Neural cell (in vitro differentiated cells): ENCODE measurements around the gene HTR5A.

Source experiments
- EZH2 ChIP-seq: fragments of 200-600, 300-800 bp; shearing (Covaris generic), sonication (generic); IDR thresholded peaks from 2 replicates; pipeline ENCODE4 v1.6.1; 2014; ENCODE audit warnings: antibody characterized with exemption, low read length, borderline replicate concordance, mild to moderate bottlenecking; ENCODE audit not compliant: insufficient read depth, poor library complexity, severe bottlenecking
- MXI1 ChIP-seq: fragments of 450-650 bp; conservative IDR thresholded peaks from 2 replicates; pipeline ENCODE4 v1.6.1; 2014; ENCODE audit warnings: antibody characterized with exemption, mild to moderate bottlenecking; ENCODE audit not compliant: poor library complexity, severe bottlenecking
- POLR2AphosphoS5 ChIP-seq: IDR thresholded peaks from 2 replicates; pipeline ENCODE4 v1.6.1; 2012
- RAD21 ChIP-seq: fragments of 450-650 bp; conservative IDR thresholded peaks from 2 replicates; pipeline ENCODE4 v1.6.1; 2014; ENCODE audit warnings: antibody characterized with exemption, mild to moderate bottlenecking, moderate library complexity
- SMC3 ChIP-seq: fragments of 450-650 bp; conservative IDR thresholded peaks from 2 replicates; pipeline ENCODE4 v1.6.1; 2014; ENCODE audit warnings: antibody characterized with exemption, mild to moderate bottlenecking, moderate library complexity; ENCODE audit not compliant: poor library complexity
- TAF1 ChIP-seq: IDR thresholded peaks from 2 replicates; pipeline ENCODE4 v1.6.1; 2012; ENCODE audit warnings: low read depth
- TF ChIP-seq, protein P1 (sequence below): fragments of 450-650 bp; IDR thresholded peaks from 2 replicates; pipeline ENCODE4 v1.5.1; 2014; ENCODE audit warnings: antibody characterized with exemption, mild to moderate bottlenecking, moderate library complexity; ENCODE audit not compliant: poor library complexity, severe bottlenecking
- TF ChIP-seq, protein P2 (sequence below): IDR thresholded peaks from 2 replicates; pipeline ENCODE4 v1.6.1; 2012; ENCODE audit warnings: borderline replicate concordance

DNA sequence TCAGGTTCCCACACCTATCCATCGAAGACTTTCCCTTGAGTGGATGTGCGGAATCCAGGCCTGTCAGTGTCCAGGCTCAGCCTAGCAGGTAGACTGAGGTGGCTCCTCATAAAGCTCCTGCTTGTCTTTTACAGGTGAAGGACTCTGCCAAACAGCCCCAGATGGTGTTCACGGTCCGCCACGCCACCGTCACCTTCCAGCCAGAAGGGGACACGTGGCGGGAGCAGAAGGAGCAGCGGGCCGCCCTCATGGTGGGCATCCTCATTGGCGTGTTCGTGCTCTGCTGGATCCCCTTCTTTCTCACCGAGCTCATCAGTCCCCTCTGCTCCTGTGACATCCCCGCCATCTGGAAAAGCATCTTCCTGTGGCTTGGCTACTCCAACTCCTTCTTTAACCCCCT, 13.9 kb downstream of the HTR5A start:
- TF ChIP-seq, protein P1, sequence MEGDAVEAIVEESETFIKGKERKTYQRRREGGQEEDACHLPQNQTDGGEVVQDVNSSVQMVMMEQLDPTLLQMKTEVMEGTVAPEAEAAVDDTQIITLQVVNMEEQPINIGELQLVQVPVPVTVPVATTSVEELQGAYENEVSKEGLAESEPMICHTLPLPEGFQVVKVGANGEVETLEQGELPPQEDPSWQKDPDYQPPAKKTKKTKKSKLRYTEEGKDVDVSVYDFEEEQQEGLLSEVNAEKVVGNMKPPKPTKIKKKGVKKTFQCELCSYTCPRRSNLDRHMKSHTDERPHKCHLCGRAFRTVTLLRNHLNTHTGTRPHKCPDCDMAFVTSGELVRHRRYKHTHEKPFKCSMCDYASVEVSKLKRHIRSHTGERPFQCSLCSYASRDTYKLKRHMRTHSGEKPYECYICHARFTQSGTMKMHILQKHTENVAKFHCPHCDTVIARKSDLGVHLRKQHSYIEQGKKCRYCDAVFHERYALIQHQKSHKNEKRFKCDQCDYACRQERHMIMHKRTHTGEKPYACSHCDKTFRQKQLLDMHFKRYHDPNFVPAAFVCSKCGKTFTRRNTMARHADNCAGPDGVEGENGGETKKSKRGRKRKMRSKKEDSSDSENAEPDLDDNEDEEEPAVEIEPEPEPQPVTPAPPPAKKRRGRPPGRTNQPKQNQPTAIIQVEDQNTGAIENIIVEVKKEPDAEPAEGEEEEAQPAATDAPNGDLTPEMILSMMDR: no peak
- no peak for TF ChIP-seq SMC3
- TF ChIP-seq POLR2AphosphoS5: no peak
- TF ChIP-seq, protein P2, sequence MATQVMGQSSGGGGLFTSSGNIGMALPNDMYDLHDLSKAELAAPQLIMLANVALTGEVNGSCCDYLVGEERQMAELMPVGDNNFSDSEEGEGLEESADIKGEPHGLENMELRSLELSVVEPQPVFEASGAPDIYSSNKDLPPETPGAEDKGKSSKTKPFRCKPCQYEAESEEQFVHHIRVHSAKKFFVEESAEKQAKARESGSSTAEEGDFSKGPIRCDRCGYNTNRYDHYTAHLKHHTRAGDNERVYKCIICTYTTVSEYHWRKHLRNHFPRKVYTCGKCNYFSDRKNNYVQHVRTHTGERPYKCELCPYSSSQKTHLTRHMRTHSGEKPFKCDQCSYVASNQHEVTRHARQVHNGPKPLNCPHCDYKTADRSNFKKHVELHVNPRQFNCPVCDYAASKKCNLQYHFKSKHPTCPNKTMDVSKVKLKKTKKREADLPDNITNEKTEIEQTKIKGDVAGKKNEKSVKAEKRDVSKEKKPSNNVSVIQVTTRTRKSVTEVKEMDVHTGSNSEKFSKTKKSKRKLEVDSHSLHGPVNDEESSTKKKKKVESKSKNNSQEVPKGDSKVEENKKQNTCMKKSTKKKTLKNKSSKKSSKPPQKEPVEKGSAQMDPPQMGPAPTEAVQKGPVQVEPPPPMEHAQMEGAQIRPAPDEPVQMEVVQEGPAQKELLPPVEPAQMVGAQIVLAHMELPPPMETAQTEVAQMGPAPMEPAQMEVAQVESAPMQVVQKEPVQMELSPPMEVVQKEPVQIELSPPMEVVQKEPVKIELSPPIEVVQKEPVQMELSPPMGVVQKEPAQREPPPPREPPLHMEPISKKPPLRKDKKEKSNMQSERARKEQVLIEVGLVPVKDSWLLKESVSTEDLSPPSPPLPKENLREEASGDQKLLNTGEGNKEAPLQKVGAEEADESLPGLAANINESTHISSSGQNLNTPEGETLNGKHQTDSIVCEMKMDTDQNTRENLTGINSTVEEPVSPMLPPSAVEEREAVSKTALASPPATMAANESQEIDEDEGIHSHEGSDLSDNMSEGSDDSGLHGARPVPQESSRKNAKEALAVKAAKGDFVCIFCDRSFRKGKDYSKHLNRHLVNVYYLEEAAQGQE: no peak
- TF ChIP-seq RAD21: no peak
- TF ChIP-seq EZH2: no peak
- TF ChIP-seq TAF1: no peak
- TF ChIP-seq MXI1: no peak
